NOMO-1 treated with DMSO at 0.1 percent for 48 hours (cell line): ENCODE measurements around the gene SURF4.

Experiments
- DNase-seq: peaks from one replicate; lab custom pipeline; 2025; ENCODE audit not compliant: unreplicated experiment; lab: John Stamatoyannopoulos, UW

The SURF4 gene

DNA sequence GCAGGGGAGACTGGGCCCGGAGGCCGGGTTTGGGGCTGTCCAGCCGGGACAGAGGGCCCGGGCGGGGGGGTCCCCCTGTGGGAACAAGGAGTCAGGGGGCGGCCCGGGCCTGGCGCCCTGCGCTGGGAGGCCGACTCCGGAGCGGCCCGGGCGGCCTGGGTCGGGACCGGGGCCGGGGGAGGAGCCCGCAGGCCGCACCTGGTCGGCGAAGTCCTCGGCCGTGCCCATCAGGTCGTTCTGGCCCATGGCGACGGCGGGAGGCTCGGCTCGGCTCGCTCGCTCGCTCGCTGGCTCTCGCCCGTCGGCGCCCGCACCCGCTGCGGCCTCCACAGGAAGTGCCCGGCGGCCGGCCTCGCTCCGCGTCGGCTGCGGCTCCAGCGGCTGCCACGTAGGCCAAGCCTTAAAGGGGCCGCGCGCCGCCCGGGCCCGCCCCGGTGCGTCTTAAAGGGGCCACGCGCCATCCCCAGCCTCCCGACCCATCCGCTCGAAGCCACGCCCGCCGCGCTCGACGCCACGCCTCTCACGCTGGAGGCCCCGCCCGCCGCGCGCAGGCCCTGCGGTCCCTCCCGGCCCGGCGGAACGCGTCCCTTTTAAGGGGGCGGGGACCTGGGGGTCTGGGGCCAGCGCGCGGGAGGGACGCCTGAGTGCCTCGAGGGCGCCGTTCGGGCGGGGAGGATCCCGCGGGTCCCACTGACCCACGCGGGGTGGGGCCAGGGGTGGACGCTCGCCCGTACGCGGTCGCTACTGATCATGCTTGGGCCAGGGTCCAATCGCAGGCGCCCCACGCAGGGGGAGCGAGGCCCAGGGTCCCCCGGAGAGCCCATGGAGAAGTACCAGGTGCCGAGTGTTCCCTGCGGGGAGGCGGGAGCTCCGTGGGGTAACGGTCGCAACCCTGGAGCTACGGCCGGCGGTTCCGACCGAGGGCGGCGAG lies at the start of gene SURF4, which contains the start of gene STKLD1:
TSS of gene SURF4 (minus strand) at position 337 of the 931 bp plus-strand sequence. CDS start at position 246, 91 bp downstream.
TSS of gene STKLD1 (plus strand) at position 643 of the 931 bp plus-strand sequence. CDS start at position 751, 108 bp downstream.
- peak; percentile 92 for DNase-seq

DNA sequence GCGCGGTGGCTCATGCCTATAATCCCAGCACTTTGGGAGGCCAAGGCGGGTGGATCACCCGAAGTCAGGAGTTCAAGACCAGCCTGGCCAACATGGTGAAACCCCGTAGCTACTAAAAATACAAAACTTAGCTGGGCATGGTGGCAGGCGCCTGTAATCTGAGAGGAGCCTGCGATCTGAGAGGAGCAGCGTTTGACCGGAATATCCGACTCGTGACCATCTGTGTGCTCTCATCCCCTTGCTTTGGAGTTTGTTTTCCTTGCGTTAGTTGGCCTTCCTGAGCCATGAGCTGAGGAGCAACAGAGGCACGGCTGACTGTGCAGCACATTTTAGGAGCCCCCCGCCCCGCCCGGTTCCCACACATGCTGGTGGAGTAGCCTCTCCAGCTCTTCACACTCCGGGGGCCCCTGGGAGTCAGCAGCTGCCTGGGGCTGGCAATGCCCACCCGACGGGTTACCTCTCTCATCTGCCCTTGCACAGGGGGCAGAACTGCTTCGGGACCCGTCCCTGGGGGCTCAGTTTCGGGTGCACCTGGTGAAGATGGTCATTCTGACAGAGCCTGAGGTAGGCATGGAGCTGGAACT lies 49.3 kb upstream of the SURF4 start:
- no peak for DNase-seq

GRCh38 chr9:133424187-133424586 lies 48.3 kb upstream of the SURF4 start:
- DNase-seq, result no peak

DNA sequence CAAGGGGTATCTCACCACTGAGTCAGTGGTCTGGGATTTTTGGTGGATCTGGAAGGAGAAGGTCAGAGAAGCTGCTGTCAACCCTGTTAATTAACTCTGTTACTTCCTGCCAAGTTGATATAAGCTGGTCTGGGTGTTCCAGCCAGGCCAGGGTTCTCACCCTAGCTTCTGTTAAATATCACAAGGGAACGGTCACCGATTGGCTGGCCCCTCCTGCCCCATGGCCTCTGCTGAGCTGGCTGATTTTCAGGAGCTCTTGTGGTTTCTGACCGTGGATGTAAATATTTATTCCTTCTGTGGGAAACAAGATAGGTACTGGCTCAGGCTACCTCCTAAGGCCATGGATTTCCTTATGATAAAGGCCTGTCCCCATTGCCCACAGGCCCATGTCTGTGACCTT lies 47.4 kb upstream of the SURF4 start:
- DNase-seq, result no peak

DNA sequence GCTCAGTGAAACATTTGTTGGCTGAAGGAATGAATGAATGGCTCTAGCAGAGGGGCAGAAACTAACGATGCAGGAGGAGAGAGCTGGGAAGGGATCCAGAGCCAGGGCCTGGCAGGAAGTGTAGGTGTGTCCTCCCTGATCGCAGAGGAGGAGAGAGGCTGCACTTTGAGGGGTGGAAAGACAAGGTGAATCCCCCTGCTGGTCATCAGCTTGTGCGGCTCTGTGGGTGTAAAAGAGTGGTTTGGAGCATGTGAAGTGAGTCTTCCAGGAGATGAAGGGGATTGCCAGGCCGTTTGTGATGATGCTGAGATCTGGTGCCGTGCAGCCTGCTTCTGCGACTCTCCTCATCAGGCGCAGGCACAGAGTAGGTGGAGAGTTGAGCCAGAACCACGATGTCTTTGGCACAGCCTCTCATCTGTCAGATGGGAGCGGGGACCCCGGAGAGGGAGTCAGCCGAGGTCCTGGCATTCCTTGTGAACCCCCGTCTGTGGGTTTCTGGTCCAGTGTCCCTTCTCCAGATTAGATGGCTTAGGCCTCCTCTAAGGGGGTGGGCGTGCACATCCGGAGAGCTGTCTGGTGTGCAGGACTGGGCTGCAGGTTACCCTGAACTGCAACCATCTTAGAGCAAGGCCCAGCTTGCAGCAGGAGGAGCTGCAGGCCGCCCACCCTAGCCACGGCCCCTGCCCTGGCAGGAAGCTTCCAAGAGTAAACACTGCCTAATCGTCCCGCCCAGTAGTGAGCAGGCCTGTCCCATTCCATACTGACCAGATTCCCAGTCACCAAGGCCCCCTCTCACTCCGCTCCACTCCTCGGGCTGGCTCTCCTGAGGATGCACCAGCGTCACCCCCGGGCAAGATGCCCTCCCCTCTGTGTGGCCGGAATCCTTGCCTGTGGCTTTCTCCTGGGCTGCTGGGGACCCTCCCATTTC lies 46.0 kb upstream of the SURF4 start, which contains the start of gene ADAMTS13:
TSS of gene ADAMTS13 (plus strand) at position 753 of the 928 bp plus-strand sequence. CDS start at position 830, 77 bp downstream.
- DNase-seq, result no peak

DNA sequence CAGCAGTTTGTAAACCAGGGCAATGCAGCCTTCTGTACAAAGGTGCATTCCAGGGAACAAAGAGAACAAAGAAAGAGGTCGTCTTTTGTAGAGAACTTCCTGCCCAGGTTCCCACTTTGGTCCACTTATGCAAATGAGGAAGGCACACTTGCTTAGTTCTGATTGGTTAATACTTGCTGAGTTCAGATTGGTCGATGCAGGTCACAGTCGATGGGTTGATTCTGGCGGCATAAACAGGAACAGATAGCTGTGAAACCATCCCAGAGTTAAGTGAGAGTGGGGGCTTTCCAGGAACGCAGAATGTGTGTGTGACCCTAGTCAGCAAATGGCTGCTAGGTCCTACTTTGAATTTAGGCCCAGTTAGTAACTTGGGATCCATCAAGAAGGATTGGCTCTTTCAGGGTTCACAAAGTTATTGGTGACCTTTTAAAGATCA lies 44.5 kb upstream of the SURF4 start:
- no peak for DNase-seq

GRCh38 chr9:133419005-133419404 lies 43.1 kb upstream of the SURF4 start:
- DNase-seq, result no peak

GRCh38 chr9:133417541-133418461 lies 41.9 kb upstream of the SURF4 start, which contains the start of gene REXO4:
Gene REXO4, minus strand, starts transcription at chr9:133418010. Its CDS starts 166 bp downstream, at chr9:133417844.
- DNase-seq, result peak; percentile 83

- no peak for DNase-seq
These were observed 39.3 kb upstream of the SURF4 start for GRCh38 chr9:133415170-133415569.

- DNase-seq, result no peak
These were observed 32.2 kb upstream of the SURF4 start for GRCh38 chr9:133408042-133408441.

DNA sequence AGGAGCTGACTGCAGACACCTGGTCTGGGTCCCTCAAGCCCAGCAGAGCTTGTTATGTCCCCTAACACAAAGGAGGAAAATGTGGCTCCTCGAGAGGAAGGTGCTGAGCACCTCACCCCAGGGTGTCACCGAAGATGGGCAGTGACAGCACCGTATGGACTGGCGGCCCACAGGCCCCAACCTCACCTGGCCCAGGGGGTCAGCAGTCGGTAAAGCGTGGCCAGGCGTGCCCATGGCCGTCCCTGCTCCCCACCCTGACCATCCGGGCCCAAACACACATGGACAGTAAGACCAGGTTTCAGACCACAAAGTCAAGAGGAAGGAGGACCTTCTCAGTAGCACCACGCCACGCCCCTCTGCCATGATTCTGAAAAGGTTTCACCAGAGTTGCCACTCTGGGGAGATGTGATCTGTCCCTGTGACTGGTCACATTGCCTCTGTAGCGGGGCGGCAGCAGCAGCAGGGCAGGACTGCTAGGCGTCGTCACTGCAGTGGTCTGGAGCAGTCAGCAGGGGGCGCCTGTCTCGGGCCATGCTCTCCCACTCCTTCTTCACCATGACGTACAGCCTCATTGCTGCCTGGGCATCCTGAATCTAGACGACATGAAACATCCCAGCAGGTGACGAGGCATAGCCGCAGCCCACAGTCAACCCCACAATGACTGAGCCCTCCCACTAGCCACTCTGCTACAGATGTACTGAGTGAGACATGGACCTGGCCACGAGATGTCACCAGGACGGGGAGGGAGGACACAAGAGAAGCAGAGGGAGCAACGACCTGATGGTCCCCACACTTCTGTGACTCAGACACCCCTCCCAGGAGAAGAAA lies 30.8 kb upstream of the SURF4 start:
- DNase-seq, result peak; percentile 56

DNA sequence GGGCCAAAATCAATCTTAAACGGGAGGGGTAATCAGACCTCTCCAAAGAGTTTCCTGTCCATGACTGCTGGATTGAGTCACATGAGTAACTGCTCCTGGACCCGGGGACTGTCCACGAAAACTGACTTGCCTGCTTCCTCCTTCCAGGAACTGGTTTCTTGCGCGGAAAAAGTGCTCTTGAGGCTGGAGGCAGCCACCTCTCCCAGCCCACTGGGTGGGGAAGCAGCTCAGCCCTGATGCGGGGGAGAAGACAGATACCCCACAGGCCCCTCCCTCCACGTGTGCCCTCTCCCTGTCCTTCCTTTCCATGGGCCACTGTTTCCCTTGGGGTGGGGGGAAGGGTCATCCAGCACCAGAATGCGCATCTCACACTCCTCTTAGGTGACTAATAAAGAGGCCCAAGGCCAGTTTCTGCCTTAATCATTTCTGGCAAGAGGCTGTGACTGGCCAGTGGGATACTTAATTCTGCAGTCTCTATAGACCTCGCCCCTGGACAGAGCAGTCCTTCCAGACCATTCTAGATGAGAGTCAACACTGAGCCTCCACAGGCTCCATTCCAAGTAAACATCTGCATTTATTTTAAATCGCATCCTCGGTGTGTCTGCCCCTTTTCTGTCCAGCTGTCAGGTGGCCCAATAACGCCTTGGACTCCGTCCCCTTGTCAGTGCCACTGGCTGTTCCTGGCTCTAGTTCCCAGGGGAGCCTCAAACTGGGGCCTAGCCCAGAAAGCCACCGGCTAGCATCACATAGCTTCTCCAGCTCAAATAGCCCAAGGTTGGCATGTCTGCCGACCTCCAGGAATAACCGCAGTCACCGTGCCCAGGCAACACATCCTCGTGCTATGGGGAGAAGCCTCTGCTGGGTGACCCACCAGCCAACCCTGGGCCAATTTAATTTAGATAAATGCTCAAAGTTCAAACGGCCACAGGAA lies 29.9 kb upstream of the SURF4 start:
- DNase-seq, result no peak

DNA sequence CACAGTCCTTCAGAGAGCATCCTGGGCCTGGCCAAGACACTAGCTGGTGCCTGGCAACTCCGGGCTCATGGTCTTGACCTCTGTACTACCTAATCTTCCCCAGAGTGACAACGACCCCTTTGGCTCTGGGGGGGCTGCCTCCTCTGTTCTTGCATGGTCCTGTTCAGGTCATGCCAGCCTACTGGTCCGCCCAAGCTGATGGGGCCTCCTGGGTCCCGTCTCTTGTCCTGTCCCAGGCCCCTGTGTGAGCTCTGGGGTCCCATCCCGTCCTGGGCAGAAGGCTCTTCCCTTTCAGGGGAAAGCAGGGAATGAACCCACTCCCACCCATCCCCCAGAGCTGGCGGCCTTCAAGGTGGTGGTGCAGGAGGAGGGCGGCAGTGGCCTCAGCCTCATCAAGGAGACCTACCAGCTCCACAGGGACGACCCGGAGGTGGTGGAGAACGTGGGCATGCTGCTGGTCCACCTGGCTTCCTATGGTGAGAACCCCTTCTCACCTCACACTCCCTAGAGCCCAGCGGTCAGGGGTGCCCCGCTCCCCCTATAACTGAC lies 28.7 kb upstream of the SURF4 start:
- DNase-seq, result no peak

DNA sequence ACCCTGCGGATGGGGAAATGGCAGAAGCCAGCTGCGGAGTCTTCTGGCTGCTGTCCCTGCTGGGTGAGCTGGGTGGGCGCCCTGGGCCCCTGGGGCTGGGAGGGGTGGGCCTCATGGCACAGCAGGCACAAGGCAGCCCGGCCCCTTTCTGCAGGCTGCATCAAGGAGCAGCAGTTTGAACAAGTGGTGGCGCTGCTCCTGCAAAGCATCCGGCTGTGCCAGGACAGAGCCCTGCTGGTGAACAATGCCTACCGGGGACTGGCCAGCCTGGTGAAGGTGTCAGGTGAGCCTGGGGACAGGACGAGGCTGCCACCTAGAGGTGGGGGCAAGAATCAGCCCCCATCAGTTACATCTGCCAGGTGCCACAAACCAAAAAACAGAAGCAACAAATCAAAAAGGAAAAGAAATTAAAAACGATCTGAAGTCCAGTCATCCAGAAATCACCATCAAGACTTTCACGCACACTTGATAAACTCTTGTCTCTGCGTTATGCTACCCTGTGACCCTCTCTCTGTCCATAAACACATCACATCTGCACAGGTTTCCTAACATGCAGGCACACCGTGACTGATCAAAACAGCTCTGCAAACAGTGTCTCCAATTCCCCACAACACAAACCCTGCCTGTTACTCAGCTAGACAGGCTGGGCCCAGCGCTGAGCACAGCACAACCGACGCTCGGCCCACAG lies 28.1 kb upstream of the SURF4 start:
- no peak for DNase-seq

GRCh38 chr9:133402689-133403088 lies 26.8 kb upstream of the SURF4 start:
- no peak for DNase-seq

DNA sequence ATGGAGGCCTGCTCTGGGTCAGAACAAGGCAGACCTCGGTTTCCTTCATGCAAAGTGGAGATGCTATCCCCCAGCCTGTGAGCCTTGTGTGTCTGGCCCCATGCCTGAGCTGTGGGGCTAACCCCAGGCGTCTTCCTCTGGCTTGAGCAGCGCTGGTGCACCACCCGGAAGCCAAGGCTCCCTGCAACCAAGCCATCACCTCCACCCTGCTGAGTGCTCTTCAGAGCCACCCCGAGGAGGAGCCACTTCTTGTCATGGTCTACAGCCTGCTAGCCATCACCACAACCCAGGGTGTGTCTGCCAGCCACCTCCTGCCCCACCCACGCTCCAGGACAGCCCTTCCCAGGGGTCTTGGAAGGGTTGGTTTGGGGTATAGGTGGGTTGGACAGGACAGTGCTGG lies 25.7 kb upstream of the SURF4 start:
- no peak for DNase-seq

DNA sequence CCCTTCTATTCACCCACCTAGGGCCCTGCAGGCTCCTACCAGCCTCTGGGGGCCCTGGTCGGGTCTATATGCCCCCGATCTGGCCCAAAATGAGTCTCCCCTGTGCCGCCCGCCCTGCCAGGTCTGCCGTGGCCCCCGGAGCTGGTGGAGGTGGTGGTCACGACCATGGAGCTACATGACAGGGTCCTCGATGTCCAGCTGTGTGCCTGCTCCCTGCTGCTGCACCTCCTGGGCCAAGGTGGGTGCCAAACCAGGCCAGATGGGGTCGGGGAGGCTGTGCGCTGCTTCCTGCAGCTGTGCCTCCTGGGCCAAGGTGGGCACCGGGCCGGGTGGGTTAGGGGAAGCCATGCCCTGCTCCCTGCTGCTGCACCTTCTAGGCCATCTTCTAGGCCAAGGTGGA lies 24.4 kb upstream of the SURF4 start:
- no peak for DNase-seq
